ENCODE results near the gene EIF2B2.

EIF2B2 gene

GRCh38 chr14:75025082-75025481 lies 22.4 kb downstream of the EIF2B2 start:
- in situ Hi-C loops (cut with MboI; ENCODE audit: low pct_unique_long_range_greater_than_20kb, low sequenced_read_pairs), result no loop called here

GRCh38 chr14:75025876-75026275 lies 23.2 kb downstream of the EIF2B2 start:
- DNase-seq, result no peak
- in situ Hi-C loops (cut with MboI; ENCODE audit: low pct_unique_long_range_greater_than_20kb, low sequenced_read_pairs), result no loop called here

More at GRCh38 chr14:75025082-75025481, 22.4 kb downstream of the EIF2B2 start:
- peak; percentile 23 for DNase-seq

- in situ Hi-C loops (cut with MboI; ENCODE audit: low pct_unique_long_range_greater_than_20kb, low sequenced_read_pairs), result no loop called here
- DNase-seq, result no peak
These were observed 27.4 kb downstream of the EIF2B2 start for GRCh38 chr14:75030147-75030546.

GRCh38 chr14:75032939-75033338 lies 30.2 kb downstream of the EIF2B2 start:
- no peak for DNase-seq
- in situ Hi-C loops (cut with MboI; ENCODE audit: low pct_unique_long_range_greater_than_20kb, low sequenced_read_pairs), result no loop called here

- DNase-seq, result no peak
- in situ Hi-C loops (cut with MboI; ENCODE audit: low pct_unique_long_range_greater_than_20kb, low sequenced_read_pairs), result no loop called here
These were observed 37.8 kb downstream of the EIF2B2 start for GRCh38 chr14:75040507-75040906.

- in situ Hi-C loops (cut with MboI; ENCODE audit: low pct_unique_long_range_greater_than_20kb, low sequenced_read_pairs), result no loop called here
- DNase-seq, result no peak
These were observed 38.2 kb downstream of the EIF2B2 start for GRCh38 chr14:75040959-75041358.

- in situ Hi-C loops (cut with MboI; ENCODE audit: low pct_unique_long_range_greater_than_20kb, low sequenced_read_pairs), result no loop called here
- DNase-seq, result no peak
These were observed 38.9 kb downstream of the EIF2B2 start for GRCh38 chr14:75041613-75042012.

- in situ Hi-C loops (cut with MboI; ENCODE audit: low pct_unique_long_range_greater_than_20kb, low sequenced_read_pairs), result no loop called here
- DNase-seq, result no peak
These were observed 39.3 kb downstream of the EIF2B2 start for GRCh38 chr14:75042035-75042434.

GRCh38 chr14:75044322-75044721 lies 41.6 kb downstream of the EIF2B2 start:
- in situ Hi-C loops (cut with MboI; ENCODE audit: low pct_unique_long_range_greater_than_20kb, low sequenced_read_pairs), result no loop called here
- no peak for DNase-seq

- no peak for DNase-seq
- in situ Hi-C loops (cut with MboI; ENCODE audit: low pct_unique_long_range_greater_than_20kb, low sequenced_read_pairs), result no loop called here
These were observed 42.0 kb downstream of the EIF2B2 start for GRCh38 chr14:75044752-75045151.

GRCh38 chr14:75046275-75046674 lies 43.6 kb downstream of the EIF2B2 start:
- no peak for DNase-seq
- in situ Hi-C loops (cut with MboI; ENCODE audit: low pct_unique_long_range_greater_than_20kb, low sequenced_read_pairs), result no loop called here

GRCh38 chr14:75046899-75047298 lies 44.2 kb downstream of the EIF2B2 start:
- in situ Hi-C loops (cut with MboI; ENCODE audit: low pct_unique_long_range_greater_than_20kb, low sequenced_read_pairs), result no loop called here
- DNase-seq, result no peak

- DNase-seq, result no peak
- in situ Hi-C loops (cut with MboI; ENCODE audit: low pct_unique_long_range_greater_than_20kb, low sequenced_read_pairs), result no loop called here
These were observed 44.8 kb downstream of the EIF2B2 start for GRCh38 chr14:75047506-75047905.

GRCh38 chr14:75048101-75048500 lies 45.4 kb downstream of the EIF2B2 start:
- no peak for DNase-seq

GRCh38 chr14:75049136-75049535 lies 46.4 kb downstream of the EIF2B2 start:
- in situ Hi-C loops (cut with MboI; ENCODE audit: low pct_unique_long_range_greater_than_20kb, low sequenced_read_pairs), result no loop called here
- DNase-seq, result no peak

More at GRCh38 chr14:75048101-75048500, 45.4 kb downstream of the EIF2B2 start:
- in situ Hi-C loops (cut with MboI; ENCODE audit: low pct_unique_long_range_greater_than_20kb, low sequenced_read_pairs), result no loop called here

GRCh38 chr14:75049731-75050201 lies 47.0 kb downstream of the EIF2B2 start:
- in situ Hi-C loops (cut with MboI; ENCODE audit: low pct_unique_long_range_greater_than_20kb, low sequenced_read_pairs), result no loop called here
- no peak for DNase-seq

GRCh38 chr14:75050852-75051555 lies 48.3 kb downstream of the EIF2B2 start, which contains the start of gene MLH3:
MLH3 (minus strand) TSS chr14:75051467; CDS start chr14:75049655, 1,812 bp downstream.
- DNase-seq, result no peak
- in situ Hi-C loops (cut with MboI; ENCODE audit: low pct_unique_long_range_greater_than_20kb, low sequenced_read_pairs), result no loop called here

GRCh38 chr14:75051556-75051899 lies 48.8 kb downstream of the EIF2B2 start:
- in situ Hi-C loops (cut with MboI; ENCODE audit: low pct_unique_long_range_greater_than_20kb, low sequenced_read_pairs), result no loop called here

GRCh38 chr14:75053396-75054291 lies 50.9 kb downstream of the EIF2B2 start:
- DNase-seq, result no peak
- in situ Hi-C loops (cut with MboI; ENCODE audit: low pct_unique_long_range_greater_than_20kb, low sequenced_read_pairs), result no loop called here

More at GRCh38 chr14:75051556-75051899, 48.8 kb downstream of the EIF2B2 start:
- DNase-seq, result no peak

- DNase-seq, result no peak
- in situ Hi-C loops (cut with MboI; ENCODE audit: low pct_unique_long_range_greater_than_20kb, low sequenced_read_pairs), result no loop called here
These were observed 51.7 kb downstream of the EIF2B2 start for GRCh38 chr14:75054421-75054820.

Data from KBM-7 (cell line).